ENCODE measurements around the gene ARAP3. TPM values are rescaled to one million over a fixed set of nuclear protein-coding genes. Genes with fewer than 3 reads are reported as not detected.

Gene ARAP3
- total RNA-seq, 1 experiment from 2014 or later: 27.6 TPM

DNA sequence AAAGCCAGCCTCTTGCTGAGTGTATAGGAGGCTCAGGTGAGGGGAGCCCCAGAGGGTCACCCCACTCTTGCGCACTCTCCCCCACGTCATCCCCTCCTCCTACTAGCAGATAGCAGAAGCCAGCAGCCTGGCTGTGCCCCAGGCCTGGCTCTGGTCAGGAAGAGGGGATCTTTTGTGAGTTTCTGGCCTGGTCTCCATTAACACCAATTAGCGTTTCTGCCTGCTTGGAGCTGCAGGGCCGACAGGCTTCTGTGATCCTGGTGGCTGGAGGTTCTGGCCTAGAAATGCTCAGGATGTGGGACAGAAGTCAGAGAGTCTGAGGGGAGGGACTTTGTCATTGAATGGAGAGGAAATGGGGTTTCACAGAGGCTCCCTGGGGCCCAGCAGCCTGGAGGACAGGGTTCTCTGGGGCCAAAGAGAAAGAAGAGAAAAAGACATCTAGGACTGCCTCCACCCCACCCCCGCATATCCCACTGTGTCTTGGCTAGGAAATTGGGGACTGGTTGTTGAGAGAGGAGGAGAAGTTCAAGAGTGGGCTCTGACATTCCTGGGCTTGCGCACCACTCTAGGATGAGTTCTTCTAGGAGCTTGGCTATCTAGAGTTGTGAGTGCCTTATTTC lies 47.5 kb upstream of the ARAP3 start:
- H2BK120ac ChIP-seq (ENCODE audit: low read depth, low read length, poor library complexity, severe bottlenecking): no peak overlapping the region
- H2BK15ac ChIP-seq (ENCODE audit: low read depth, low read length): no peak overlapping the region
- peaks cover 21 to 25% of the 10 kb centered on the region in 2 experiments for H3K4me1 Mint-ChIP-seq
- H3K4me3 Mint-ChIP-seq: peak overlapping the region in 1 of 2 experiments; percentile 39; a peak in 1 of 5 replicates
- no CpG with 5 or more reads among the region's 6 CpGs for WGBS (ENCODE audit: extremely low coverage, insufficient read length, low lambda C conversion rate)
- no peaks in the 10 kb centered on the region for H3K9me3 ChIP-seq (ENCODE audit: control insufficient read depth, low read depth, low read length)
- H2BK12ac ChIP-seq (ENCODE audit: insufficient read length, low read depth, low read length): no peak overlapping the region
- peaks cover 12% of the 10 kb centered on the region for H3K27me3 Mint-ChIP-seq (ENCODE audit: low read depth)
- H3K27ac Mint-ChIP-seq: peak overlapping the region; percentile 78 to 91 (median 81); a peak in 5 of 7 replicates
- H3K27me3 ChIP-seq (ENCODE audit: insufficient read depth, low read length): no peaks in the 10 kb centered on the region
- H3K79me1 ChIP-seq (ENCODE audit: insufficient read depth, low read depth, low read length, poor library complexity, severe bottlenecking): no peaks in the 10 kb centered on the region
- H3K4me1 ChIP-seq (ENCODE audit: insufficient read depth, low read length): peaks cover 7% of the 10 kb centered on the region; the same call in 1 of the 2 replicates
- TF ChIP-seq, protein P1, sequence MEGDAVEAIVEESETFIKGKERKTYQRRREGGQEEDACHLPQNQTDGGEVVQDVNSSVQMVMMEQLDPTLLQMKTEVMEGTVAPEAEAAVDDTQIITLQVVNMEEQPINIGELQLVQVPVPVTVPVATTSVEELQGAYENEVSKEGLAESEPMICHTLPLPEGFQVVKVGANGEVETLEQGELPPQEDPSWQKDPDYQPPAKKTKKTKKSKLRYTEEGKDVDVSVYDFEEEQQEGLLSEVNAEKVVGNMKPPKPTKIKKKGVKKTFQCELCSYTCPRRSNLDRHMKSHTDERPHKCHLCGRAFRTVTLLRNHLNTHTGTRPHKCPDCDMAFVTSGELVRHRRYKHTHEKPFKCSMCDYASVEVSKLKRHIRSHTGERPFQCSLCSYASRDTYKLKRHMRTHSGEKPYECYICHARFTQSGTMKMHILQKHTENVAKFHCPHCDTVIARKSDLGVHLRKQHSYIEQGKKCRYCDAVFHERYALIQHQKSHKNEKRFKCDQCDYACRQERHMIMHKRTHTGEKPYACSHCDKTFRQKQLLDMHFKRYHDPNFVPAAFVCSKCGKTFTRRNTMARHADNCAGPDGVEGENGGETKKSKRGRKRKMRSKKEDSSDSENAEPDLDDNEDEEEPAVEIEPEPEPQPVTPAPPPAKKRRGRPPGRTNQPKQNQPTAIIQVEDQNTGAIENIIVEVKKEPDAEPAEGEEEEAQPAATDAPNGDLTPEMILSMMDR (conservative IDR thresholded peaks at IDR 0.05): no peak
- no peak overlapping the region for H3K14ac ChIP-seq (ENCODE audit: insufficient read depth, low read length)
- no peaks in the 10 kb centered on the region for H3K79me2 ChIP-seq (ENCODE audit: insufficient read depth, low read length)
- no peak overlapping the region for H4K5ac ChIP-seq (ENCODE audit: insufficient read length, low read depth, low read length)
- H3K18ac ChIP-seq (ENCODE audit: insufficient read length, low read depth, low read length): no peak overlapping the region
- H2BK20ac ChIP-seq (ENCODE audit: low read depth, low read length, poor library complexity, severe bottlenecking): no peak overlapping the region
- H3K23ac ChIP-seq (ENCODE audit: insufficient read length, low read depth, low read length): no peak overlapping the region
- no peaks in the 10 kb centered on the region for H3K23me2 ChIP-seq (ENCODE audit: insufficient read length, low read depth, low read length, poor library complexity, severe bottlenecking)
- no peak overlapping the region for H3K4ac ChIP-seq (ENCODE audit: low read depth, low read length)
- no peak overlapping the region for H4K91ac ChIP-seq (ENCODE audit: insufficient read length, low read depth, low read length)
- no peak overlapping the region for H3K9ac ChIP-seq (ENCODE audit: extremely low read depth, insufficient read length, low read length)
- no peak overlapping the region for H4K8ac ChIP-seq (replicated peaks; ENCODE audit: insufficient read length, low read depth, low read length)
- no peak overlapping the region for H2AK5ac ChIP-seq (ENCODE audit: insufficient read length, low read length)
- no peaks in the 10 kb centered on the region for H4K20me1 ChIP-seq (ENCODE audit: control insufficient read depth, insufficient read depth, insufficient read length)
- H3K56ac ChIP-seq (ENCODE audit: insufficient read length, low read depth, low read length): no peak overlapping the region
- no peak for DNase-seq
- no peaks in the 10 kb centered on the region for H3K9me3 Mint-ChIP-seq
- H3K36me3 Mint-ChIP-seq (ENCODE audit: insufficient read depth in 1 of 3, low read depth in 3 of 3): no peaks in the 10 kb centered on the region; a peak in 1 of 7 replicates
- H2AFZ ChIP-seq (ENCODE audit: low read length): no peak overlapping the region
- H2BK5ac ChIP-seq (ENCODE audit: insufficient read length, low read length): no peak overlapping the region
- H3K4me2 ChIP-seq (ENCODE audit: insufficient read depth, insufficient read length, low read length): no peak overlapping the region
- H3T11ph ChIP-seq (ENCODE audit: low read length): no peak overlapping the region
- no peak overlapping the region for H3K27ac ChIP-seq (ENCODE audit: insufficient read length, low read depth, low read length)

Measured in H9 (cell line).